Inflammatory macrophage (primary cell): ENCODE data around the gene VDAC1.
A peak's percentile ranks its signal among the peaks of the same experiment; 100 is the strongest.
"Not testable (repeated sequence)": the region's sequence is repeated elsewhere in the genome, so short reads cannot be mapped to it uniquely, and the experiment has no call there.

Experiments used
- DNase-seq, 2 donors: peaks; one replicate each; pipeline ENCODE4 v3.0.0-alpha.2; 2020 to 2022

VDAC1 gene

GRCh38 chr5:133994297-133994989, 10.3 kb downstream of the VDAC1 start:
- no peak for DNase-seq

GRCh38 chr5:133993185-133993936, 11.4 kb downstream of the VDAC1 start:
- DNase-seq = no peak

GRCh38 chr5:133992429-133993155, 12.2 kb downstream of the VDAC1 start:
- DNase-seq = no peak

- no peak for DNase-seq
Observed at GRCh38 chr5:133991171-133991910, 13.4 kb downstream of the VDAC1 start.

- no peak for DNase-seq
Observed at GRCh38 chr5:133990396-133990795, 14.4 kb downstream of the VDAC1 start.

- DNase-seq = no peak
Observed at GRCh38 chr5:133985540-133986180, 19.1 kb downstream of the VDAC1 start.

- no peak for DNase-seq
Observed at GRCh38 chr5:133983674-133984073, 21.1 kb downstream of the VDAC1 start.

- no peak for DNase-seq
Observed at GRCh38 chr5:133981714-133982113, 23.1 kb downstream of the VDAC1 start.

- DNase-seq = no peak
Observed at GRCh38 chr5:133980652-133981051, 24.1 kb downstream of the VDAC1 start.

GRCh38 chr5:133978943-133979342, 25.8 kb downstream of the VDAC1 start:
- no peak for DNase-seq

- DNase-seq = no peak
Observed at GRCh38 chr5:133977858-133978257, 26.9 kb downstream of the VDAC1 start.

- peak in 1 of 2 donors; percentile 17 for DNase-seq
Observed at GRCh38 chr5:133977161-133977787, 27.5 kb downstream of the VDAC1 start.

- DNase-seq = not testable (repeated sequence)
Observed at GRCh38 chr5:133975546-133975945, 29.2 kb downstream of the VDAC1 start.

- no peak for DNase-seq
Observed at GRCh38 chr5:133974142-133974541, 30.6 kb downstream of the VDAC1 start.

GRCh38 chr5:133970325-133970909, 34.4 kb downstream of the VDAC1 start:
- peak; percentile 12 to 39 for DNase-seq

- DNase-seq = no peak
Observed at GRCh38 chr5:133969654-133970324, 35.0 kb downstream of the VDAC1 start.

GRCh38 chr5:133968204-133968980, 36.4 kb downstream of the VDAC1 start, which contains the start of gene C5orf15:
Gene C5orf15 (minus strand): TSS chr5:133968625. CDS start chr5:133968584, 41 bp downstream.
- peak; percentile 98 for DNase-seq

- DNase-seq = peak in 1 of 2 donors; percentile 12
Observed at GRCh38 chr5:133967698-133968203, 37.0 kb downstream of the VDAC1 start.

- DNase-seq = no peak
Observed at GRCh38 chr5:133967124-133967523, 37.7 kb downstream of the VDAC1 start.

GRCh38 chr5:133966090-133966489, 38.7 kb downstream of the VDAC1 start:
- no peak for DNase-seq
